BE2C (cell line): Measurements from ENCODE around the gene RTL9.

Source experiments
- DNase-seq: peaks from one replicate; pipeline ENCODE4 v3.0.0-alpha.2; 2020
- H3K27me3 ChIP-seq: fragments of 250-450 bp; sonication (Bioruptor Pico); 2 replicates; pipeline ENCODE4 v1.5.1; 2020; ENCODE audit warnings: mild to moderate bottlenecking
- H3K36me3 ChIP-seq: fragments of 250-450 bp; sonication (Bioruptor Pico); 2 replicates; pipeline ENCODE4 v1.5.1; 2020; ENCODE audit warnings: mild to moderate bottlenecking
- H3K4me1 ChIP-seq: fragments of 250-450 bp; sonication (Bioruptor Pico); 2 replicates; pipeline ENCODE4 v1.5.1; 2020
- H3K4me3 ChIP-seq: 2 replicates; pipeline ENCODE4 v1.5.1; 2011; ENCODE audit warnings: low read depth, low read length
- H3K9me3 ChIP-seq: fragments of 250-450 bp; sonication (Bioruptor Pico); 2 replicates; pipeline ENCODE4 v1.5.1; 2020
- CTCF ChIP-seq: IDR thresholded peaks from 2 replicates; pipeline ENCODE4 v1.5.1; 2012; ENCODE audit warnings: mild to moderate bottlenecking, low read depth, low read length

RTL9 gene

GRCh38 chrX:110374559-110374958 is 15.9 kb downstream of the RTL9 start:
- Histone ChIP-seq H3K9me3 (no peaks in the 10 kb centered on the region), H3K4me1 (no peaks in the 10 kb centered on the region), H3K36me3 (no peaks in the 10 kb centered on the region), H3K4me3 (no peak overlapping the region), H3K27me3 (no peaks in the 10 kb centered on the region)
- no peak for TF ChIP-seq CTCF
- DNase-seq = no peak

- DNase-seq = no peak
- Histone ChIP-seq H3K4me1 (no peaks in the 10 kb centered on the region), H3K36me3 (no peaks in the 10 kb centered on the region), H3K27me3 (no peaks in the 10 kb centered on the region), H3K4me3 (no peak overlapping the region), H3K9me3 (no peaks in the 10 kb centered on the region)
- no peak for TF ChIP-seq CTCF
Measured at GRCh38 chrX:110381216-110381615, 22.6 kb downstream of the RTL9 start.

GRCh38 chrX:110383414-110383813 is 24.8 kb downstream of the RTL9 start:
- no peaks in the 10 kb centered on the region for H3K9me3 ChIP-seq
- H3K4me1 ChIP-seq = no peaks in the 10 kb centered on the region
- H3K4me3 ChIP-seq = no peak overlapping the region
- no peak for TF ChIP-seq CTCF
- H3K36me3 ChIP-seq = no peaks in the 10 kb centered on the region
- H3K27me3 ChIP-seq = no peaks in the 10 kb centered on the region
- no peak for DNase-seq

- no peak for DNase-seq
Measured at GRCh38 chrX:110384490-110384889, 25.8 kb downstream of the RTL9 start.

GRCh38 chrX:110389570-110389969 is 30.9 kb downstream of the RTL9 start:
- TF ChIP-seq CTCF = no peak
- no peak for DNase-seq

More at GRCh38 chrX:110384490-110384889, 25.8 kb downstream of the RTL9 start:
- Histone ChIP-seq H3K9me3 (no peaks in the 10 kb centered on the region), H3K36me3 (no peaks in the 10 kb centered on the region), H3K27me3 (no peaks in the 10 kb centered on the region), H3K4me3 (no peak overlapping the region), H3K4me1 (no peaks in the 10 kb centered on the region)
- TF ChIP-seq CTCF = no peak

GRCh38 chrX:110391086-110391485 is 32.4 kb downstream of the RTL9 start:
- H3K4me1 ChIP-seq = no peaks in the 10 kb centered on the region
- no peak for DNase-seq
- H3K27me3 ChIP-seq = no peaks in the 10 kb centered on the region
- no peaks in the 10 kb centered on the region for H3K9me3 ChIP-seq
- no peaks in the 10 kb centered on the region for H3K36me3 ChIP-seq
- TF ChIP-seq CTCF = no peak
- no peak overlapping the region for H3K4me3 ChIP-seq

More at GRCh38 chrX:110389570-110389969, 30.9 kb downstream of the RTL9 start:
- Histone ChIP-seq H3K4me3 (no peak overlapping the region), H3K4me1 (no peaks in the 10 kb centered on the region), H3K9me3 (no peaks in the 10 kb centered on the region), H3K36me3 (no peaks in the 10 kb centered on the region), H3K27me3 (no peaks in the 10 kb centered on the region)
